ENCODE data around the gene STXBP1. TPM values are rescaled to one million over a fixed set of nuclear protein-coding genes. Genes with fewer than 3 reads are reported as not detected.

The STXBP1 gene
- total RNA-seq, 4 donors from 2014 or later = 96.3 to 142 (median 105) TPM

DNA sequence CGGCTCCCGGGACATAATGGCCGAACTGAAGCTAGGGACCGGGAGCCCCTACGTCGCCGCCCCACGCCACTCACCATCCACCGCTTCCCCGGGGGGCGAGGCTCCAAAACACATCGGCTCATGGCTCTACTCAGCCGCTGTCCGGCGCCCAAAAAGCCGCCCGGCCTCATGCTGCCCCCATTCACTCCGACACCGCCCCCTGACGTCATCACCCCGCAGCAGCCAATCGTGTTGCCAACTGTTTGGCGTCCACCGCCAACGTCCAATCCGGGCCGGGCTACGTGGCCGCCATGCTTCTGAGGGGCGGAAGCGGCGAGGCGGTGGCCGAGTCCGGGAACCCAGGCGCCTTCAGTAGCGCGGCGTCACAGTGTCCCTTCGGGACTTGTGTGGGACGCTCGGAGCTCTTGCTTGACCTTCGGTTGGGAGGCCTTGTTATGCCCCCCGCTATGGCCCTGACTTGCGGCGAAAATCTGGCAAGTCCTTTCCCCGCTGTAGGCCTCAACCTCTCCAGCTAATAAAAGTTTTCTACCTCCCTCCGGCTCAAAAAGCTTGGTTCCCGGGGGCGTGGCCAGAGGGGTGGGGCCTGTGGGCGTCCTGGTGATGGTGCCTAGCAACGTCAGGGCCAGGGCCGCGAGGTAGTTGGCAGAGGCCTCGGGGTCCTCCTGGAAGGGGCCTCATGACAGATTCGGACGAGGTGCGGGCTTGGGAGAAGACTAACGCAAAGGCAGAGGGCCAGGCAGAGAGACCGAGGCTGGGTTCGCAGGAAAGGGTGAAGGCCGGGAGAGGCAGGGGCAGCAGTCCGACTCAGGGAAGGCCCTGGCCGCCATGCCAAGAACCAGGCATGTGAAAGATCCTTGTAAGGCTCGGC is 103.6 kb downstream of the STXBP1 start, which contains the start of the genes PTRH1 and TTC16:
Gene PTRH1 (minus strand): TSS at position 194 of the 868 bp plus-strand sequence. CDS start 24 bp downstream, at position 170.
Gene TTC16 (plus strand): TSS at position 610 of the 868 bp plus-strand sequence. CDS start 67 bp downstream, at position 677.
- Histone ChIP-seq H3K4me3 (peak within 1 kb of the TSS; percentile 66 to 85 (median 76)), H3K27ac (peak within 1 kb of the TSS; percentile 79 to 93 (median 82)), H3K36me3 (peaks cover 0 to 10% (median 0%) of the 10 kb centered on the region in 3 donors), H3K4me1 (peaks cover 0 to 22% (median 15%) of the 10 kb centered on the region in 4 donors), H3K9me3 (no peaks in the 10 kb centered on the region), H3K27me3 (no peaks in the 10 kb centered on the region)
- WGBS, 2 donors = 2 to 6% methylated on average over 36 to 65 of the region's 65 CpGs
- peak in 1 of 2 donors; percentile 58 for TF ChIP-seq POLR2A (IDR thresholded peaks at IDR 0.05)
- TF ChIP-seq, protein P1, sequence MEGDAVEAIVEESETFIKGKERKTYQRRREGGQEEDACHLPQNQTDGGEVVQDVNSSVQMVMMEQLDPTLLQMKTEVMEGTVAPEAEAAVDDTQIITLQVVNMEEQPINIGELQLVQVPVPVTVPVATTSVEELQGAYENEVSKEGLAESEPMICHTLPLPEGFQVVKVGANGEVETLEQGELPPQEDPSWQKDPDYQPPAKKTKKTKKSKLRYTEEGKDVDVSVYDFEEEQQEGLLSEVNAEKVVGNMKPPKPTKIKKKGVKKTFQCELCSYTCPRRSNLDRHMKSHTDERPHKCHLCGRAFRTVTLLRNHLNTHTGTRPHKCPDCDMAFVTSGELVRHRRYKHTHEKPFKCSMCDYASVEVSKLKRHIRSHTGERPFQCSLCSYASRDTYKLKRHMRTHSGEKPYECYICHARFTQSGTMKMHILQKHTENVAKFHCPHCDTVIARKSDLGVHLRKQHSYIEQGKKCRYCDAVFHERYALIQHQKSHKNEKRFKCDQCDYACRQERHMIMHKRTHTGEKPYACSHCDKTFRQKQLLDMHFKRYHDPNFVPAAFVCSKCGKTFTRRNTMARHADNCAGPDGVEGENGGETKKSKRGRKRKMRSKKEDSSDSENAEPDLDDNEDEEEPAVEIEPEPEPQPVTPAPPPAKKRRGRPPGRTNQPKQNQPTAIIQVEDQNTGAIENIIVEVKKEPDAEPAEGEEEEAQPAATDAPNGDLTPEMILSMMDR (IDR thresholded peaks at IDR 0.05) = peak in 1 of 5 experiments; percentile 41
- TF ChIP-seq EP300 (IDR thresholded peaks at IDR 0.05) = peak; percentile 78 to 83
- DNase-seq (ENCODE audit: low spot score in 2 of 2) = peak; percentile 96 to 98

DNA sequence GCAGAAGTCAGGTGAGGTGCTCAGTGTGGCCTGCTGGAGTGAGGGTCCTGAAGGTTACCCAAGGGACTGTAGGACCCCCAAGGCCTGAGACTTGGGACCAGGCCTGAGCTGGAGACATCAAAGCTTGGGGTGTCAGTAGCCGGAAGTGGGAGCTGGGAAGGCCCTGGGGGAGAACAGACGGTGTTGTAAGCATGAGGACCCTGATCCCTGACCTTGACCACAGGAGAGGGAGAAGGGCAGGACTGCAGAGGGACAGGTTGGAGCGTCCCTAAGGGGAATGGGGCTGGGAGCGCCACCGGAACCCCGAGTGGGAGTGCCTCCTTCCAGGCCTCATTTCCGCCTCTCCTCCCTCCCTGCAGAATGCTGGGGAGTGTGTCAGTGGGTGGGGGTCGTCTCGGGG is 104.3 kb downstream of the STXBP1 start:
- no peak for TF ChIP-seq EP300 (IDR thresholded peaks at IDR 0.05)
- TF ChIP-seq, protein P1 (IDR thresholded peaks at IDR 0.05) = no peak
- TF ChIP-seq POLR2A (IDR thresholded peaks at IDR 0.05) = no peak
- Histone ChIP-seq H3K4me1 (peaks cover 0 to 22% (median 15%) of the 10 kb centered on the region in 4 donors), H3K36me3 (peaks cover 0 to 9% (median 0%) of the 10 kb centered on the region in 3 donors), H3K27me3 (no peaks in the 10 kb centered on the region), H3K27ac (peak overlapping the region in 3 of 4 donors; percentile 81 to 93 (median 84)), H3K9me3 (no peaks in the 10 kb centered on the region), H3K4me3 (peak overlapping the region in 3 of 4 donors; percentile 66 to 85 (median 74))
- 73 to 77% methylated on average over 9 of the region's 9 CpGs for WGBS, 2 donors
- DNase-seq (ENCODE audit: low spot score in 2 of 2) = no peak

DNA sequence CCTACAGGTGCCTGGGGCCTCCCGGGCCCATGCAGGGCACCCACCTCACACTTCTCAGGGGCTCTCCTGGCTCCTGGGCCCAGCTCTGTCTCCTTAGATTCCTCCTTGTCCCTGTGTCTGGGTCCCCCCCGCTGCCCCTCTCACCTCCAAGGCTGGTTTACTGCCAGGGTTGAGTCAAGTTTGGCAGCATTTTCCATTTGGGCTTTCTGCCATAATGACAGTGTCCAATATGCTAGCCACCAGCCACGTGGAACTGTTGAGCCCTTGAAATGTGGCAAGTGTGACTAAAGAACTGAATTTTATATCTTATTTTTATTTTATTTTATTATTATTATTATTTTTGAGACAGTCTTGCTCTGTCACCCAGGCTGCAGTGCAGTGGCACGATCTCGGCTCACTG is 105.7 kb downstream of the STXBP1 start:
- no peaks in the 10 kb centered on the region for H3K27me3 ChIP-seq
- TF ChIP-seq, protein P1 (IDR thresholded peaks at IDR 0.05) = no peak
- TF ChIP-seq EP300 (IDR thresholded peaks at IDR 0.05) (no peak), POLR2A (IDR thresholded peaks at IDR 0.05) (no peak)
- no peak overlapping the region for H3K4me3 ChIP-seq
- H3K9me3 ChIP-seq = no peaks in the 10 kb centered on the region
- no peak for DNase-seq (ENCODE audit: low spot score in 2 of 2)
- H3K36me3 ChIP-seq = no peaks in the 10 kb centered on the region
- no peak overlapping the region for H3K27ac ChIP-seq
- H3K4me1 ChIP-seq = peaks cover 0 to 22% (median 15%) of the 10 kb centered on the region in 4 donors
- 84 to 86% methylated on average over 5 of the region's 5 CpGs for WGBS, 2 donors

DNA sequence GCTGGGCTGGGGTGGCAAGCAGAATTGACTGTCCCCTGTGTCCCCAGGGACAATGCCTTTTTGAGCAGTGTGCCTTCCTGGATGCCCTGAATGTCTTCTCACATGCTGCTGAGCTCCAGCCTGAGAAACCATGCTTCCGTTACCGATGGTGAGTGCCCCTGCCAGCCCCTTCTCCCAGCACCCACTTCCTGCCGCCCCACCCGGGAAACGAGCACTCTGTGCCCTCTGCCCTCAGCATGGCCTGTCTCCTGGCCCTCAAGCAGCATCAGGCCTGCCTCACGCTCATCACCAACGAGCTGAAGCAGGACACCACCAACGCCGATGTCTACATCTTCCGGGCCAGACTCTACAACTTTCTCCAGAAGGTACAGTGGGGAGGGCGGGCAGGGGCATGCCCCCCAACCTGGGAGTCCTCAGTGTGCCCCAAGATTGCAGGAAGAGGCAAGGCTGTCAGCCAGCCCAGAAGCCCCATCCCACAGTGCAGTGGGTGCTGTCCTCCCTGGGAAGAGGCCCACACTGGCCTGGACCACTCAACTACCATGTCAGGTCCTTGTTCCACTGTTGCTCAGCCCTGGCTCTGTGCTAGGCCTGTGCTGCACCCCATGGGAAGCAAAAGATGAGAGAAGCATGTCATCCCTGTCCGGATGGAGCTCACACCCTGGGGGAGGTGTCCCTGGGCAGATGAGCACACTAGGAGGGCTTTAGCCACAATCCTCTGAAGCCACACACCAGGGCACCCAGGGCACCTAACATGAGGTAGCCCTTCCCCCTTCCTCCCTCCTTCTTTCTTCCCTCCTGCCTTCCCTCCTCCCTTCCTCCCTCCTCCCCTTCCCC is 108.2 kb downstream of the STXBP1 start:
- no peak for DNase-seq (ENCODE audit: low spot score in 2 of 2)

More for the DNA sequence above, 108.2 kb downstream of the STXBP1 start:
- H3K27ac ChIP-seq = no peak overlapping the region
- no peaks in the 10 kb centered on the region for H3K36me3 ChIP-seq
- peaks cover 0 to 18% (median 5%) of the 10 kb centered on the region in 4 donors for H3K4me1 ChIP-seq
- TF ChIP-seq, protein P1 (IDR thresholded peaks at IDR 0.05) = no peak
- no peak for TF ChIP-seq POLR2A (IDR thresholded peaks at IDR 0.05)
- TF ChIP-seq EP300 (IDR thresholded peaks at IDR 0.05) = no peak
- H3K9me3 ChIP-seq = no peaks in the 10 kb centered on the region
- H3K4me3 ChIP-seq = no peak overlapping the region
- peaks cover 0 to 9% of the 10 kb centered on the region in 2 donors for H3K27me3 ChIP-seq
- WGBS, 2 donors = 71 to 74% methylated on average over 11 to 12 of the region's 12 CpGs

Data from tibial nerve (tissue), 4 donors.